Keratinocyte (primary cell): ENCODE results near the gene CCDC74A. TPM values are rescaled to one million over a fixed set of nuclear protein-coding genes. Genes with fewer than 3 reads are reported as not detected.
"Not testable (repeated sequence)": the region's sequence is repeated elsewhere in the genome, so short reads cannot be mapped to it uniquely, and the experiment has no call there.

Experiments used
- DNase-seq: peaks from one replicate; pipeline ENCODE4 v3.0.0-alpha.2; 2011; ENCODE audit warnings: low read depth, missing footprints, low spot score
- FAIRE-seq: peaks from 2 replicates; lab custom pipeline; 2011; peaks lifted over from hg19 to GRCh38; lab: Jason Lieb, UNC
- H2AFZ ChIP-seq: 2 replicates; pipeline ENCODE4 v1.6.0; 2012; ENCODE audit warnings: low read length, control low read depth, inconsistent platforms; ENCODE audit not compliant: control insufficient read depth
- H3K27ac ChIP-seq: 2 replicates; pipeline ENCODE4 v1.5.1; 2011; ENCODE audit warnings: low read length; ENCODE audit not compliant: control insufficient read depth, insufficient read depth
- H3K27me3 ChIP-seq: 3 replicates; pipeline ENCODE4 v1.6.0; 2011; ENCODE audit warnings: low read length; ENCODE audit not compliant: control insufficient read depth, insufficient read depth; ENCODE audit errors: extremely low read depth
- H3K36me3 ChIP-seq, 2 experiments: 2 replicates in 1 of 2; 3 replicates in 1 of 2; pipeline ENCODE4 v1.5.1; 2011; ENCODE audit warnings: low read length in 2 of 2, mild to moderate bottlenecking in 1 of 2; ENCODE audit not compliant: control insufficient read depth in 2 of 2, insufficient read depth in 2 of 2; ENCODE audit errors: extremely low read depth in 1 of 2
- H3K4me1 ChIP-seq: 3 replicates; pipeline ENCODE4 v1.5.1; 2011; ENCODE audit warnings: low read length; ENCODE audit not compliant: control insufficient read depth, insufficient read depth; ENCODE audit errors: extremely low read depth
- H3K4me2 ChIP-seq: 3 replicates; pipeline ENCODE4 v1.6.0; 2011; ENCODE audit warnings: low read depth, low read length; ENCODE audit not compliant: control insufficient read depth, insufficient read depth; ENCODE audit errors: extremely low read depth
- H3K4me3 ChIP-seq, 3 experiments: fragments of 200-600 bp in 1 of 3; sonication (generic) in 1 of 3; 2 replicates in 2 of 3; 3 replicates in 1 of 3; pipeline ENCODE4 v1.5.1; 2011 to 2016; ENCODE audit warnings: low read length in 3 of 3, mild to moderate bottlenecking in 3 of 3, control low read depth in 2 of 3, inconsistent platforms in 1 of 3, low read depth in 1 of 3, mixed read lengths in 1 of 3, mixed run types in 1 of 3, moderate library complexity in 1 of 3; ENCODE audit not compliant: control insufficient read depth in 2 of 3, insufficient read depth in 2 of 3; ENCODE audit errors: extremely low read depth in 1 of 3
- H3K79me2 ChIP-seq: 2 replicates; pipeline ENCODE4 v1.6.0; 2012; ENCODE audit warnings: low read length; ENCODE audit not compliant: control insufficient read depth, insufficient read depth
- H3K9ac ChIP-seq: 3 replicates; pipeline ENCODE4 v1.6.0; 2011; ENCODE audit warnings: low read length; ENCODE audit not compliant: control insufficient read depth, insufficient read depth; ENCODE audit errors: extremely low read depth
- H3K9me1 ChIP-seq: 3 replicates; pipeline ENCODE4 v1.6.0; 2011; ENCODE audit warnings: low read length; ENCODE audit not compliant: control insufficient read depth, insufficient read depth; ENCODE audit errors: extremely low read depth
- H3K9me3 ChIP-seq: 2 replicates; pipeline ENCODE4 v1.5.1; 2012; ENCODE audit warnings: low read depth, low read length; ENCODE audit not compliant: control insufficient read depth
- H4K20me1 ChIP-seq: 3 replicates; pipeline ENCODE4 v1.6.0; 2011; ENCODE audit warnings: low read length; ENCODE audit not compliant: control insufficient read depth, insufficient read depth; ENCODE audit errors: extremely low read depth
- EZH2 ChIP-seq: IDR thresholded peaks from one replicate; pipeline ENCODE4 v1.6.1; 2012; ENCODE audit warnings: inconsistent platforms, mild to moderate bottlenecking, low read length, moderate library complexity
- dilution Hi-C: fragments of 300-500 bp; cut with MboI; formaldehyde crosslinking; loops from one replicate; pipeline ENCODE4 v1.7.0; 2020; ENCODE audit warnings: low sequenced_read_pairs; ENCODE audit not compliant: extremely low pct_ligation_motif_present
- polyA plus RNA-seq, 5 experiments: library from polyadenylated mRNA; depleted of rRNA in 3 of 5; stranded (reverse) in 3 of 5; stranded (forward) in 1 of 5; unstranded in 1 of 5; fragments of >200 nt; gene quantifications; 1 replicate in 1 of 5; 2 replicates in 3 of 5; 3 replicates in 1 of 5; pipeline versions ENCODE4 v1.2.1 to v1.2.3, GENCODE V29; 2011 to 2012; ENCODE audit warnings: missing spikeins in 2 of 5, low read depth in 1 of 5, low replicate concordance in 1 of 5
- TF ChIP-seq, protein P1 (sequence below), 3 experiments: IDR thresholded peaks in 1 of 3; conservative IDR thresholded peaks in 1 of 3; optimal IDR thresholded peaks in 1 of 3; 2 replicates in 2 of 3; 3 replicates in 1 of 3; pipeline versions ENCODE3 to v1.5.1; 2011; ENCODE audit warnings: low read length in 3 of 3, mild to moderate bottlenecking in 3 of 3, moderate library complexity in 2 of 3, control low read depth in 1 of 3, inconsistent platforms in 1 of 3; ENCODE audit not compliant: insufficient read depth in 2 of 3; ENCODE audit errors: extremely low read depth in 1 of 3

Gene CCDC74A
- polyA plus RNA-seq, 1 donor (not counting 4 experiments of a cell fraction or from before 2014, with no cell fraction given), result 4.3 TPM

DNA sequence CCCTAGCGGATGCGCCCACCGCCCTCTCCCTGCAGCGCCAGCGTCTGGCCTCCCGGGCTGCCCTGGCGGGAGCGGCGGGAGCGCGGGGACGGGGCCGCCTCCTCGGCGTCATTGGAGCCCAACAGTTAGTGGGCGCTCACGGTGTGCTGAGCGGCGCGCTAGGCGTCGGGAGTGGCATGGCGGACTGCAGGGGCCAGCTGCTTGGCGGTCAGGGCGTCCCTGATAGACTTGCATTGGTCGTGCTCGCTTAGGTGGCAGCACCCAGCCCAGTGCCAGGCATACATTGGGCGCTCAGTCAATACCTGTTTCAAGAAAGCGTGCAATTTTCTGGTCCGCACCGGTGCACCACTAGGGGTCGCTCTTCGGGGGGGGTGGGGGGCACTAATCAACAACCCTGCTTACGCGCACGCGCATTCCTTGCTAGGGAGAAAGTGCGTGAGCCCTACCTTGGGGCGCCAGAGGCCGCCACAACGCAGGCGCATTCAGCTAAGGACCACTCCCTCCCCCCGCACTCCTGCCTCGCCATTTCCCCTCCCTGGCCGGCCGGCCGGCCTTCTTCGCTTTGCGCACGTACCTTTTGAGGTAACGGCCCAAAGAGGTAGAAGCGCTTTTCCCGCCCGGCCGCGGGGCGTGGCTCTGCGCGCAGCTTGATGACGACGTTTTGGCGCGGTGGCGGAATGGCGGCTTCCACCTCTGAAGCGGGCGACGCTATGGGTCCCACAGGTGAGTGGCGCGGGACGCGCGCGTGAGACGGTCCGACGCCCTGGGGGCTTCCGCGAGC is 35.1 kb upstream of the CCDC74A start:
- H3K27ac ChIP-seq, result peak overlapping the region; percentile 86
- H4K20me1 ChIP-seq, result no peaks in the 10 kb centered on the region
- H3K9ac ChIP-seq, result peak overlapping the region; percentile 97
- H3K9me3 ChIP-seq, result no peaks in the 10 kb centered on the region
- H3K36me3 ChIP-seq, result peaks cover 0 to 7% of the 10 kb centered on the region in 2 experiments
- TF ChIP-seq EZH2, result no peak
- TF ChIP-seq, protein P1, sequence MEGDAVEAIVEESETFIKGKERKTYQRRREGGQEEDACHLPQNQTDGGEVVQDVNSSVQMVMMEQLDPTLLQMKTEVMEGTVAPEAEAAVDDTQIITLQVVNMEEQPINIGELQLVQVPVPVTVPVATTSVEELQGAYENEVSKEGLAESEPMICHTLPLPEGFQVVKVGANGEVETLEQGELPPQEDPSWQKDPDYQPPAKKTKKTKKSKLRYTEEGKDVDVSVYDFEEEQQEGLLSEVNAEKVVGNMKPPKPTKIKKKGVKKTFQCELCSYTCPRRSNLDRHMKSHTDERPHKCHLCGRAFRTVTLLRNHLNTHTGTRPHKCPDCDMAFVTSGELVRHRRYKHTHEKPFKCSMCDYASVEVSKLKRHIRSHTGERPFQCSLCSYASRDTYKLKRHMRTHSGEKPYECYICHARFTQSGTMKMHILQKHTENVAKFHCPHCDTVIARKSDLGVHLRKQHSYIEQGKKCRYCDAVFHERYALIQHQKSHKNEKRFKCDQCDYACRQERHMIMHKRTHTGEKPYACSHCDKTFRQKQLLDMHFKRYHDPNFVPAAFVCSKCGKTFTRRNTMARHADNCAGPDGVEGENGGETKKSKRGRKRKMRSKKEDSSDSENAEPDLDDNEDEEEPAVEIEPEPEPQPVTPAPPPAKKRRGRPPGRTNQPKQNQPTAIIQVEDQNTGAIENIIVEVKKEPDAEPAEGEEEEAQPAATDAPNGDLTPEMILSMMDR (optimal IDR thresholded peaks at IDR 0.05 in 1 of 3, IDR thresholded peaks at IDR 0.05 in 1 of 3, conservative IDR thresholded peaks at IDR 0.05 in 1 of 3; ENCODE audit: extremely low read depth in 1 of 3, insufficient read depth in 2 of 3, low read length in 3 of 3), result peak; percentile 50 to 83 (median 71)
- no peaks in the 10 kb centered on the region for H3K9me1 ChIP-seq
- H3K27me3 ChIP-seq, result no peaks in the 10 kb centered on the region
- FAIRE-seq, result peak; percentile 61
- H2AFZ ChIP-seq, result peak overlapping the region; percentile 98
- dilution Hi-C loops, result no loop called here
- peaks cover 7% of the 10 kb centered on the region for H3K4me1 ChIP-seq
- peak; percentile 86 for DNase-seq
- H3K4me2 ChIP-seq, result peak overlapping the region; percentile 75
- peaks cover 79% of the 10 kb centered on the region for H3K79me2 ChIP-seq
- peak overlapping the region; percentile 82 to 91 (median 82) for H3K4me3 ChIP-seq

DNA sequence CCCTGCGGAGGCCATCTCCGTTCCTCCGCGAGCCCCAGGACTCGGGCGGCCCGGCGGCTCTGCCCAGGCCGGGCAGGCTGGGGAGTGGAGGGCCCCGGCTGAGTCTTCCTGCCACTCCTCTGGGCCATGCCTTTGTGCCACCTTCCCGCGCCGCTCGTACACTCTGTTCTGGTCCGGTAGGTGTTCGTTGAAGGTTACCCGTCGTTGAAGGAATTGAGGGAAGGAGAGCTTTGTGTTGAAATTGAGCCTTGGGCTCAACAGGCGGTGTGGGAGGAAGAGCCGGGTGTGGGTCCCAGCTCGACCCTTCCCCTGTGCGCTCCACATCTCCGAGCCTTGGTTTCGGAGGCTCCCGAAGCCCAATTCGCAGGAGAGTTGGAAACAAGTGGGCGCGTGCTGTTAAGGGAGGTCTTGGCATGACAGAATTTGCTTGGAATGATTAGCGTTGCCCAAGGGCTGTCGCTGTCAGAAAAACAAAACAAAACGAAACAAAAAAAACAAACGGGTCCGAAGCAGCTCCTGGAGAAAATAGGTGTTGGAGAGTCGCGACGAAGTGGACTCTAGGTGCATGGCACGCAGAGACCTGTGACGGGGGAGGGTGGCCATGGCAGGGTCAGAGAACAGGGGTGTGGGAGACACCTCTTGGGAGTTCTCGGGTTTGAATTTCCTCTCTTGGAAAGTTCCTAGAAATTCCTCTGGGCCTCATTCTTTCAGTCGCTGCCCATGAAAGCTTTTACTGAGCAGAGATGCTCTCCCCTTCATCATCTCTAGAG is 34.3 kb upstream of the CCDC74A start:
- TF ChIP-seq EZH2, result no peak
- TF ChIP-seq, protein P1 (optimal IDR thresholded peaks at IDR 0.05 in 1 of 3, IDR thresholded peaks at IDR 0.05 in 1 of 3, conservative IDR thresholded peaks at IDR 0.05 in 1 of 3; ENCODE audit: extremely low read depth in 1 of 3, insufficient read depth in 2 of 3, low read length in 3 of 3), result no peak
- peaks cover 0 to 8% of the 10 kb centered on the region in 2 experiments for H3K36me3 ChIP-seq
- H3K27me3 ChIP-seq, result no peaks in the 10 kb centered on the region
- peak overlapping the region; percentile 82 to 91 (median 82) for H3K4me3 ChIP-seq
- DNase-seq, result no peak
- peak overlapping the region; percentile 97 for H3K9ac ChIP-seq
- peaks cover 7% of the 10 kb centered on the region for H3K4me1 ChIP-seq
- peak overlapping the region; percentile 85 for H3K4me2 ChIP-seq
- H4K20me1 ChIP-seq, result no peaks in the 10 kb centered on the region
- no peak for FAIRE-seq
- dilution Hi-C loops, result no loop called here
- peaks cover 79% of the 10 kb centered on the region for H3K79me2 ChIP-seq
- no peaks in the 10 kb centered on the region for H3K9me1 ChIP-seq
- H3K9me3 ChIP-seq, result no peaks in the 10 kb centered on the region
- H2AFZ ChIP-seq, result peak overlapping the region; percentile 81
- peak overlapping the region; percentile 86 for H3K27ac ChIP-seq

DNA sequence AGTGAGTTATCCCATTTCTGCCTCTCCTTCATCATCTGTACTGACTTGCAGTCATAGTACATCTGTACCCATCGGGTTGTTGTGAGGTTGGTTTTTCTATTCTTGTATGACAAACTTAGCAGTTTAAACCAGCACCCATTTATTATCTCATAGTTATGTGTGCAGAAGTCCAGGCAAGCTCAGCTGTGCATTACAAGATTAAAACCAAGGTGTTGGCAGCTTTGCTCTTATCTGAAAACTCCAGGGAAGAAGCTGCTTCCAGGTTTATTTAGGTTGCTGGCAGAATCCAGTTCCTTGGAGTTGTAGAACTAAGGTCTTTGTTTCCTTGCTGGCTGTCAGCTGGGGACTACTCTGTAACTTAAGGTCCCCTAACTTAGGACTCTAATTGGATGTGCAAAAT is 32.2 kb upstream of the CCDC74A start:
- H4K20me1 ChIP-seq, dilution Hi-C loops, DNase-seq, FAIRE-seq, H3K9ac ChIP-seq, H2AFZ ChIP-seq, H3K9me3 ChIP-seq, H3K4me1 ChIP-seq, H3K36me3 ChIP-seq, H3K9me1 ChIP-seq, H3K4me2 ChIP-seq, H3K4me3 ChIP-seq, H3K27ac ChIP-seq, H3K27me3 ChIP-seq: not testable (repeated sequence)
- H3K79me2 ChIP-seq, result peaks cover 74% of the 10 kb centered on the region
